GM18520 (cell line): Measurements from ENCODE around the gene ACOT12.
"Not testable (repeated sequence)": the region's sequence is repeated elsewhere in the genome, so short reads cannot be mapped to it uniquely, and the experiment has no call there.

Experiments
- ATAC-seq: cut with Tn5 transposase; IDR thresholded peaks from one replicate; pipeline ENCODE4 v1.9.1; 2021; ENCODE audit not compliant: unreplicated experiment

The ACOT12 gene

GRCh38 chr5:81297531-81297930, 96.4 kb downstream of the ACOT12 start:
- ATAC-seq, result no peak

- ATAC-seq, result not testable (repeated sequence)
Measured at GRCh38 chr5:81294021-81294420, 99.9 kb downstream of the ACOT12 start.

GRCh38 chr5:81292130-81292529, 101.8 kb downstream of the ACOT12 start:
- ATAC-seq, result no peak

GRCh38 chr5:81290146-81290545, 103.8 kb downstream of the ACOT12 start:
- no peak for ATAC-seq

- no peak for ATAC-seq
Measured at GRCh38 chr5:81288021-81288433, 105.9 kb downstream of the ACOT12 start.

GRCh38 chr5:81286059-81286617, 107.8 kb downstream of the ACOT12 start:
- ATAC-seq, result no peak

- no peak for ATAC-seq
Measured at GRCh38 chr5:81283976-81284375, 110.0 kb downstream of the ACOT12 start.
